ENCODE measurements around the gene TLE5. TPM values are rescaled to one million over a fixed set of nuclear protein-coding genes. Genes with fewer than 3 reads are reported as not detected.

Gene TLE5
- polyA plus RNA-seq, 3 donors = 27.5 to 309 (median 34.4) TPM

DNA sequence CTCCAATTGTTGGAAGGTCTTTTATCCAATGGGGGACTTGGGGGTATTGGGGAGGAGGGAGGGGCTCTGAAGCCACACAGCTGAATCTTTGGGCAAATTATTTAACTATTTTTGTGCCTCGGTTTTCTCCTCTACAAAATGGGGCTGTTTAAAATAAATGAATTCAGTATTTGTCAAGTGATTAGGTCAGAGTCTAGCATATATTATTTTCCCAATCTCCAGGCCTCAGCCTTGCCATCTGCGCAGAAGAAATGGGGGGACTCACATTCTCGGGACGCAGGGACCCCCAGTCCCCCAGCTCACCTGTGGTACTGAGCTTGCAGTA, 1.5 kb downstream of the TLE5 start:
- Histone ChIP-seq H3K9me3 (replicated peaks in 1 of 2; ENCODE audit: control insufficient read depth in 1 of 2, insufficient read depth in 1 of 2, low read length in 2 of 2) (no peaks in the 10 kb centered on the region), H4K20me1 (ENCODE audit: insufficient read depth, low read length) (peaks cover 52% of the 10 kb centered on the region), H3K27ac (ENCODE audit: low read depth in 1 of 2, low read length in 2 of 2) (peak overlapping the region; percentile 52 to 71), H3K36me3 (replicated peaks in 1 of 2; ENCODE audit: control insufficient read depth in 1 of 2, insufficient read depth in 2 of 2, low read length in 2 of 2) (peaks cover 35 to 42% of the 10 kb centered on the region in 2 donors), H3K4me1 (ENCODE audit: control insufficient read depth in 1 of 2, insufficient read depth in 2 of 2, low read length in 2 of 2) (peaks cover 22 to 31% of the 10 kb centered on the region in 2 donors), H3K4me3 (replicated peaks in 1 of 3; ENCODE audit: low read depth in 2 of 3, low read length in 3 of 3) (peak overlapping the region; percentile 87 to 90 (median 87)), H3K27me3 (ENCODE audit: control insufficient read depth in 2 of 2, insufficient read depth in 2 of 2, low read length in 2 of 2) (no peaks in the 10 kb centered on the region), H2AFZ (ENCODE audit: insufficient read depth, low read depth, low read length, poor library complexity, severe bottlenecking) (peak overlapping the region; percentile 67), H3K79me2 (ENCODE audit: insufficient read depth, low read length) (peaks cover 45% of the 10 kb centered on the region), H3K9ac (ENCODE audit: insufficient read depth, low read length, poor library complexity, severe bottlenecking) (peak overlapping the region; percentile 70), H3K4me2 (replicated peaks; ENCODE audit: extremely low read depth, low read length, poor library complexity, severe bottlenecking) (peak overlapping the region; percentile 86)
- TF ChIP-seq, protein P1, sequence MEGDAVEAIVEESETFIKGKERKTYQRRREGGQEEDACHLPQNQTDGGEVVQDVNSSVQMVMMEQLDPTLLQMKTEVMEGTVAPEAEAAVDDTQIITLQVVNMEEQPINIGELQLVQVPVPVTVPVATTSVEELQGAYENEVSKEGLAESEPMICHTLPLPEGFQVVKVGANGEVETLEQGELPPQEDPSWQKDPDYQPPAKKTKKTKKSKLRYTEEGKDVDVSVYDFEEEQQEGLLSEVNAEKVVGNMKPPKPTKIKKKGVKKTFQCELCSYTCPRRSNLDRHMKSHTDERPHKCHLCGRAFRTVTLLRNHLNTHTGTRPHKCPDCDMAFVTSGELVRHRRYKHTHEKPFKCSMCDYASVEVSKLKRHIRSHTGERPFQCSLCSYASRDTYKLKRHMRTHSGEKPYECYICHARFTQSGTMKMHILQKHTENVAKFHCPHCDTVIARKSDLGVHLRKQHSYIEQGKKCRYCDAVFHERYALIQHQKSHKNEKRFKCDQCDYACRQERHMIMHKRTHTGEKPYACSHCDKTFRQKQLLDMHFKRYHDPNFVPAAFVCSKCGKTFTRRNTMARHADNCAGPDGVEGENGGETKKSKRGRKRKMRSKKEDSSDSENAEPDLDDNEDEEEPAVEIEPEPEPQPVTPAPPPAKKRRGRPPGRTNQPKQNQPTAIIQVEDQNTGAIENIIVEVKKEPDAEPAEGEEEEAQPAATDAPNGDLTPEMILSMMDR (IDR thresholded peaks at IDR 0.05) = no peak
- Mint-ChIP-seq H3K4me3 (peak overlapping the region; percentile 71 to 76), H3K36me3 (peaks cover 27 to 42% of the 10 kb centered on the region in 2 donors), H3K9me3 (no peaks in the 10 kb centered on the region), H3K4me1 (peaks cover 21% of the 10 kb centered on the region), H3K27ac (peak overlapping the region; percentile 22 to 82 (median 61)), H3K27me3 (ENCODE audit: low read depth in 3 of 3) (peaks cover 2 to 6% (median 3%) of the 10 kb centered on the region in 3 donors)
- 7% methylated on average over 3 of the region's 4 CpGs for WGBS (ENCODE audit: insufficient coverage)
- intact Hi-C loops (cut with micrococcal nuclease) = no loop called here
- no peak for DNase-seq

DNA sequence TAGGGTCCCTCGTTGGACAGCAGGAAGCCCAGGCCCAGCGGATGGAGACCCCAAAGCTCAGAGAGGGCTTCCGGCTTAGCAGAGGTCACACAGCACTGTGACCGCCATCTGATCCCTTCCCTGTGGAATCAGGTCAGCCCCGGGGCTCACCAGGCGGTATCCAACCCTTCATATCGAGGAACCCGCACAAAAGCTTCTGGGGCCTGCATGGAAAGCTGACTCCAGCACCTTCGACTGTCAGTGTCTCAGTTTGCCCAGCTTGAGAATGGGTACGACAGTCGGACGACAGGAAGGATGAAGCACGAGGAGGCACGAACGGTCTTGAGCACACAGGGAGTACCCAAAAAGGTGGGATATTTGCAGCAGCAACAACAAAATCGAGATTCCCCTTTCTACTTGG, 2.6 kb downstream of the TLE5 start:
- Histone ChIP-seq H3K4me3 (replicated peaks in 1 of 3; ENCODE audit: low read depth in 2 of 3, low read length in 3 of 3) (peak overlapping the region in 1 of 3 experiments; percentile 87), H3K79me2 (ENCODE audit: insufficient read depth, low read length) (peaks cover 45% of the 10 kb centered on the region), H2AFZ (ENCODE audit: insufficient read depth, low read depth, low read length, poor library complexity, severe bottlenecking) (no peak overlapping the region), H4K20me1 (ENCODE audit: insufficient read depth, low read length) (peaks cover 63% of the 10 kb centered on the region), H3K4me2 (replicated peaks; ENCODE audit: extremely low read depth, low read length, poor library complexity, severe bottlenecking) (peak overlapping the region; percentile 86), H3K9ac (ENCODE audit: insufficient read depth, low read length, poor library complexity, severe bottlenecking) (peak overlapping the region; percentile 32), H3K4me1 (ENCODE audit: control insufficient read depth in 1 of 2, insufficient read depth in 2 of 2, low read length in 2 of 2) (peaks cover 22 to 31% of the 10 kb centered on the region in 2 donors), H3K36me3 (replicated peaks in 1 of 2; ENCODE audit: control insufficient read depth in 1 of 2, insufficient read depth in 2 of 2, low read length in 2 of 2) (peaks cover 46 to 54% of the 10 kb centered on the region in 2 donors), H3K9me3 (replicated peaks in 1 of 2; ENCODE audit: control insufficient read depth in 1 of 2, insufficient read depth in 1 of 2, low read length in 2 of 2) (no peaks in the 10 kb centered on the region), H3K27ac (ENCODE audit: low read depth in 1 of 2, low read length in 2 of 2) (peak overlapping the region in 1 of 2 donors; percentile 26), H3K27me3 (ENCODE audit: control insufficient read depth in 2 of 2, insufficient read depth in 2 of 2, low read length in 2 of 2) (no peaks in the 10 kb centered on the region)
- H3K36me3 Mint-ChIP-seq = peaks cover 35 to 54% of the 10 kb centered on the region in 2 donors
- peaks cover 0 to 6% (median 0%) of the 10 kb centered on the region in 3 donors for H3K27me3 Mint-ChIP-seq (ENCODE audit: low read depth in 3 of 3)
- TF ChIP-seq, protein P1 (IDR thresholded peaks at IDR 0.05) = no peak
- intact Hi-C loops (cut with micrococcal nuclease) = no loop called here
- WGBS (ENCODE audit: insufficient coverage) = 91% methylated on average over 16 of the region's 16 CpGs
- no peak overlapping the region for H3K4me3 Mint-ChIP-seq
- DNase-seq = no peak
- H3K27ac Mint-ChIP-seq = peak overlapping the region in 2 of 7 donors; percentile 33 to 73
- H3K4me1 Mint-ChIP-seq = peaks cover 26% of the 10 kb centered on the region
- H3K9me3 Mint-ChIP-seq = no peaks in the 10 kb centered on the region
